Sigmoid colon (tissue), 7 donors: ENCODE measurements around the gene TGFBI. TPM values are rescaled to one million over a fixed set of nuclear protein-coding genes. Genes with fewer than 3 reads are reported as not detected.

ENCODE experiments used
- DNase-seq: peaks from one replicate; pipeline ENCODE4 v3.0.0-alpha.2; 2019
- H3K27ac ChIP-seq, 4 donors: fragments of 200-600 bp; sonication (generic); one replicate each; pipeline ENCODE4 v1.5.1; 2016 to 2019; ENCODE audit warnings: mild to moderate bottlenecking in 1 of 4
- H3K27me3 ChIP-seq, 3 donors: fragments of 200-600 bp; sonication (generic); one replicate each; pipeline ENCODE4 v1.5.1; 2019; ENCODE audit warnings: mild to moderate bottlenecking in 1 of 3
- H3K36me3 ChIP-seq, 4 donors: fragments of 200-600 bp; sonication (generic); one replicate each; pipeline ENCODE4 v1.5.1; 2016 to 2019
- H3K4me1 ChIP-seq, 4 donors: fragments of 200-600 bp; sonication (generic); one replicate each; pipeline ENCODE4 v1.5.1; 2017 to 2019
- H3K4me3 ChIP-seq, 4 donors: fragments of 200-600 bp; sonication (generic); one replicate each; pipeline ENCODE4 v1.5.1; 2017 to 2019; ENCODE audit warnings: mild to moderate bottlenecking in 2 of 4, moderate library complexity in 1 of 4
- H3K9me3 ChIP-seq, 4 donors: fragments of 200-600 bp in 3 of 4; sonication (generic) in 3 of 4; one replicate each; pipeline versions ENCODE4 v1.5.1 to v1.6.1; 2013 to 2019
- EP300 ChIP-seq, 4 donors: sonication (generic); formaldehyde crosslinking; IDR thresholded peaks; one replicate each; pipeline ENCODE4 v1.6.1; 2017; ENCODE audit warnings: antibody characterized with exemption in 4 of 4
- POLR2A ChIP-seq, 2 donors: fragments of 450-650 bp; IDR thresholded peaks; one replicate each; pipeline ENCODE4 v1.6.1; 2016; ENCODE audit warnings: antibody characterized with exemption in 2 of 2, mild to moderate bottlenecking in 2 of 2, moderate library complexity in 2 of 2
- POLR2AphosphoS5 ChIP-seq, 4 donors: sonication (generic); formaldehyde crosslinking; IDR thresholded peaks; one replicate each; pipeline ENCODE4 v1.6.1; 2017; ENCODE audit warnings: antibody characterized with exemption in 4 of 4
- WGBS, 2 donors: extraction: QIAGEN DNeasy Blood & Tissue Kit; methylation state at CpG; one replicate each; pipeline ENCODE4 v1.1.7; 2013; 5-methylcytosine and 5-hydroxymethylcytosine counted together
- intact Hi-C: fragments of 100-400 bp; cut with DNase I; formaldehyde crosslinking; loops from one replicate; pipeline ENCODE4 v1.15.1; 2023
- polyA plus RNA-seq, 3 donors: library from polyadenylated mRNA; stranded (reverse); fragments of 200-250 nt; gene quantifications; one replicate each; pipeline ENCODE4 v1.2.3, GENCODE V29; 2013
- total RNA-seq, 4 donors: library from RNA; depleted of rRNA; stranded (reverse); fragments of >200 nt; gene quantifications; one replicate each; pipeline ENCODE4 v1.1.0, GENCODE V29; 2016
- TF ChIP-seq, protein P1 (sequence below), 4 experiments: fragments of 450-650 bp in 3 of 4; fragments of 200-600 bp in 1 of 4; IDR thresholded peaks; one replicate each; pipeline ENCODE4 v1.5.1; 2016 to 2019; ENCODE audit warnings: antibody characterized with exemption in 4 of 4, mild to moderate bottlenecking in 3 of 4, moderate library complexity in 2 of 4
- donor health status: healthy with polysubstance abuse.
- donor health status: Bipolar disorder and iron deficiency.
- donor health status: healthy.

Gene TGFBI
- total and polyA plus RNA-seq, 7 donors = 48.6 to 178 (median 67.4) TPM

DNA sequence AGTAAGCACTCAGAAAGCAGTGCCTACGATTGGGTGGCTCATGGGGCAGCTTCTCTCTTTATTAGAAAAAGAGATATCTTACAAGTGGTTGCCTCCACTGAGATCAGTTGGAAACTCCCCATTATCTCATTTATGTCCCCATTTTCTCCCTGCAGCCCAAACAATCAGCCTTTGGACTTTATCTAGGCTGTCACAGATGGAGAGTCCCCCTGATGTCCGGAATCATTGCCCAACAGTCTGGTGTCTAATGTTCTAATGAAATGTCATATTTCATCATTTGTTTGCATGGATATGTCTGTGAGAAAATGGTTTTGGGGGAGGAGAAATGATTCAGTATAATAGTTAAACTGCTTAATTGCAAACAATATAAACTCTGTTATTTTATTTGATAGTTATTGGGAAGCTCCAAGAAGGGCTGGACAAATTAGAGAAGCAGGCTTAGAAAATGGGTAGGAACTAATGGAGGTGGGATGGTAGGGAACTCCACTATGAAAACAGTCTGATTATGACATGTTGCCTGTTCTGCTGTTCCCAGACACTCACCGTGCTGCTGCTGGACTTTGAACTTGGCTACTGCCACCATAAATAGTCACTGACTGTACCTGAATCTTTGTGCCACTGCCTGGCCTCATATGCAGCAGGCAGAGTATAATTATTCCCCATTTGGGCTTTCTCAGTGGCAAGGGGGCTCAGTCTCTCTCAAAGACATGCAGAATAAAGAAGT, 65.6 kb downstream of the TGFBI start:
- intact Hi-C loops = no loop called here
- Histone ChIP-seq H3K27ac (no peak overlapping the region), H3K36me3 (no peaks in the 10 kb centered on the region), H3K4me1 (peaks cover 0 to 13% (median 7%) of the 10 kb centered on the region in 4 donors), H3K27me3 (no peaks in the 10 kb centered on the region), H3K4me3 (no peak overlapping the region), H3K9me3 (no peaks in the 10 kb centered on the region)
- DNase-seq = no peak
- TF ChIP-seq, protein P1, sequence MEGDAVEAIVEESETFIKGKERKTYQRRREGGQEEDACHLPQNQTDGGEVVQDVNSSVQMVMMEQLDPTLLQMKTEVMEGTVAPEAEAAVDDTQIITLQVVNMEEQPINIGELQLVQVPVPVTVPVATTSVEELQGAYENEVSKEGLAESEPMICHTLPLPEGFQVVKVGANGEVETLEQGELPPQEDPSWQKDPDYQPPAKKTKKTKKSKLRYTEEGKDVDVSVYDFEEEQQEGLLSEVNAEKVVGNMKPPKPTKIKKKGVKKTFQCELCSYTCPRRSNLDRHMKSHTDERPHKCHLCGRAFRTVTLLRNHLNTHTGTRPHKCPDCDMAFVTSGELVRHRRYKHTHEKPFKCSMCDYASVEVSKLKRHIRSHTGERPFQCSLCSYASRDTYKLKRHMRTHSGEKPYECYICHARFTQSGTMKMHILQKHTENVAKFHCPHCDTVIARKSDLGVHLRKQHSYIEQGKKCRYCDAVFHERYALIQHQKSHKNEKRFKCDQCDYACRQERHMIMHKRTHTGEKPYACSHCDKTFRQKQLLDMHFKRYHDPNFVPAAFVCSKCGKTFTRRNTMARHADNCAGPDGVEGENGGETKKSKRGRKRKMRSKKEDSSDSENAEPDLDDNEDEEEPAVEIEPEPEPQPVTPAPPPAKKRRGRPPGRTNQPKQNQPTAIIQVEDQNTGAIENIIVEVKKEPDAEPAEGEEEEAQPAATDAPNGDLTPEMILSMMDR (IDR thresholded peaks at IDR 0.05) = no peak
- no peak for TF ChIP-seq POLR2AphosphoS5 (IDR thresholded peaks at IDR 0.05)
- no peak for TF ChIP-seq POLR2A (IDR thresholded peaks at IDR 0.05)
- no peak for TF ChIP-seq EP300 (IDR thresholded peaks at IDR 0.05)
- 30 to 63% methylated on average over 3 of the region's 3 CpGs for WGBS, 2 donors

DNA sequence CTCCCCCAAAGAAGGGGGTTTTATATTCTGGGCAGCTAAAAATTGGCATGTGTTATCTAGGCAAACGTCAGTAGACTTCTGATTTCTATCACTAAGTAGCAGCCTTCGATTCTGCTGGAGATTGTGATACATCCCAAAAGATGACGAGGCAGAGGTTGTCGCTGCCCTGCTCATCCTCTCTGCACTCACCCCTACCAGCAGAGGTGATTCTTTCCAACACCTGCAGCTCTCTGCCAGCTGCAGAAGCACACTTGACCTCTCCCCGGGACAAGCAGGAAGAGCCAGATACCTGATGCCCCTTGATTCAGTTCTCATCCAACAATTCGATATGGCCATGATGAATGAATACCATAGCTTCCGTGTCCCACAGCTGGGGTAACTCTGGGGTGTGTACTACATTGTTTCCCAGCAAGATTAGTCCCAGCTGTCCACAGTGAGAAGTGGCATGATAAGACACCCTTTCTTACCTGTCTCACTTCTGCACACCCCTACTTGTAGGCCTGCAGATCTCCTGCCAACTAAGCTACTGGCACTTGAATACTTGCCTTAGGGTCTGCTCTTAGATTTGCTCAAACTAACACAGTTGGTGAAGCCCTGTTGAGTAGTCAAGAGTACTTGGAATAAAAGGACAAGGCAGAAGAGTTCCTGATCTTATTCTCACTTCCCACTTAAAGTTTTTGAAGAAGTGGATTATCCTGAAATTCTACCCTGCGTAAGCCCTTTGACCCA, 66.3 kb downstream of the TGFBI start:
- Histone ChIP-seq H3K27ac (no peak overlapping the region), H3K4me1 (peaks cover 0 to 5% (median 2%) of the 10 kb centered on the region in 4 donors), H3K36me3 (no peaks in the 10 kb centered on the region), H3K27me3 (no peaks in the 10 kb centered on the region), H3K9me3 (no peaks in the 10 kb centered on the region), H3K4me3 (no peak overlapping the region)
- 28 to 70% methylated on average over 8 of the region's 8 CpGs for whole genome bisulfite sequencing, 2 donors
- no peak for TF ChIP-seq POLR2A (IDR thresholded peaks at IDR 0.05)
- TF ChIP-seq POLR2AphosphoS5 (IDR thresholded peaks at IDR 0.05) = no peak
- TF ChIP-seq EP300 (IDR thresholded peaks at IDR 0.05) = no peak
- TF ChIP-seq, protein P1 (IDR thresholded peaks at IDR 0.05) = no peak
- DNase-seq = no peak
- intact Hi-C loops = no loop called here

DNA sequence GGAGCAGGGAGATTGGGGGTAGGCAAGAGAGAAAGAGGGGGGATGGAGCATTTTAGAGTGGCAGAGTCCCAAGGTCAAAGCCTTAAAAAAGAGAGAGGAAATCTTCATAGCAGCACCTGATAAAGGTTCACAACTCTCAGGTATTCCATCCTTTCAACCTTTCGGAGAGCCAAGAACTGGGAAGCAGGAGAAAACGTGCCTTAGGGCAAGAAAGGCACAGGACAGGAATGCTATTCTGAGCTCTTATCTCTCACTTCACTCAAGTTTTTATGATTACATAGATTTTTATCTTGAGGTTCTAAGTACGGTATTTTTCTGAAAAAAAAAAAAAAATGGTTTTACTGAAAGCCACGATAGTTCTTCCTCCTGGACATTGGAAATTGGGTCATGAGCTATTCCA, 69.4 kb downstream of the TGFBI start:
- Histone ChIP-seq H3K27me3 (no peaks in the 10 kb centered on the region), H3K27ac (no peak overlapping the region), H3K4me1 (no peaks in the 10 kb centered on the region), H3K4me3 (no peak overlapping the region), H3K9me3 (no peaks in the 10 kb centered on the region), H3K36me3 (no peaks in the 10 kb centered on the region)
- 29 to 50% methylated on average over 4 of the region's 4 CpGs for WGBS, 2 donors
- intact Hi-C loops = no loop called here
- no peak for TF ChIP-seq POLR2AphosphoS5 (IDR thresholded peaks at IDR 0.05)
- TF ChIP-seq, protein P1 (IDR thresholded peaks at IDR 0.05) = no peak
- no peak for TF ChIP-seq EP300 (IDR thresholded peaks at IDR 0.05)
- no peak for TF ChIP-seq POLR2A (IDR thresholded peaks at IDR 0.05)
- DNase-seq = no peak

DNA sequence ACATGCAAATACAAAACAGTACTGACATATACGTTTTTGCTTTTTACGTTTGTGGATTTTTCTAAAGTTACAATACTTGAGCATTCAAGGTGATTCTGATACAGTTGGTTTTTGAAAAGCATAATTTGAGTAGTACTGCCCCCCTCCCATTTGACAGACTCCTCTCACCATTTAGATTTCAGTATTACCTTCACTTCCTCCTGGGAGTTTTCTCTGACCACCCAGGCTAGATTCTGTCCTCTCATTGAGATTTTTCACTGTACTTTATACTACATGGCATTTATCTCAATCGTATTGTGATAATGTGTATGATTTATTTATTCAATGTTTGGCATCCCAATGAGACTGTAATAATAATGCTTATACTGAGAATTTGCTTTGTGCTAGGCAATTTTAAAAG, 71.1 kb downstream of the TGFBI start:
- H3K9me3 ChIP-seq = no peaks in the 10 kb centered on the region
- no peak overlapping the region for H3K4me3 ChIP-seq
- H3K4me1 ChIP-seq = no peaks in the 10 kb centered on the region
- whole genome bisulfite sequencing, 2 donors = 80 to 89% methylated on average over 3 of the region's 3 CpGs
- DNase-seq = no peak
- H3K27ac ChIP-seq = no peak overlapping the region
- no peaks in the 10 kb centered on the region for H3K36me3 ChIP-seq
- H3K27me3 ChIP-seq = no peaks in the 10 kb centered on the region
- intact Hi-C loops = no loop called here
- TF ChIP-seq EP300 (IDR thresholded peaks at IDR 0.05) = no peak

DNA sequence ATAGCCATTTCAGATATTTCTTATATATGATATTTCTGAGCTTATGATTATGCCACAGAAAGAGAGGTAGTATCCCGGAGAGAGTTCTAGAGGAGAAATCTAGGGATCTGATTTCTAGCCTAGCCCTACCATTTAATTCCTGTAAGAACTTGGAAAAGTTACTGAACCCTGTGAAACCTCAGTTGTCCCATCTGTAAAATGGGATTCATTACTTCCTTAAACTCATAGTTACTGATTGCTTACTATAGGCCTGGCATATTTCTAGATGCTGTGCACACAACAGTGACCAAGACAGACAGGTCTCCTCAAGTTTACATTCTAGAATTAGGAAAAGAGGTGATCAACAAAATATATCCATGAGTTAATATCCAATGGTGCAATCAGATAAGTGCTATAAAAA, 73.1 kb downstream of the TGFBI start:
- Histone ChIP-seq H3K4me1 (no peaks in the 10 kb centered on the region), H3K27me3 (no peaks in the 10 kb centered on the region), H3K4me3 (no peak overlapping the region), H3K9me3 (no peaks in the 10 kb centered on the region), H3K27ac (no peak overlapping the region), H3K36me3 (no peaks in the 10 kb centered on the region)
- intact Hi-C loops = no loop called here
- no peak for DNase-seq
- WGBS, 2 donors = 97 to 98% methylated on average over 1 of the region's 1 CpG
- TF ChIP-seq, protein P1 (IDR thresholded peaks at IDR 0.05) = no peak
- no peak for TF ChIP-seq EP300 (IDR thresholded peaks at IDR 0.05)
- no peak for TF ChIP-seq POLR2A (IDR thresholded peaks at IDR 0.05)
- no peak for TF ChIP-seq POLR2AphosphoS5 (IDR thresholded peaks at IDR 0.05)
